Transverse colon (tissue), 4 donors: ENCODE results near the gene IFI27.

Experiments
- EP300 ChIP-seq: sonication (generic); formaldehyde crosslinking; IDR thresholded peaks from one replicate; pipeline ENCODE4 v1.6.1; 2017; ENCODE audit warnings: antibody characterized with exemption, low read depth
- POLR2A ChIP-seq: fragments of 450-650 bp; IDR thresholded peaks from one replicate; pipeline ENCODE4 v1.6.1; 2016; ENCODE audit warnings: antibody characterized with exemption, mild to moderate bottlenecking, moderate library complexity
- POLR2AphosphoS5 ChIP-seq, 3 donors: sonication (generic); formaldehyde crosslinking; IDR thresholded peaks; one replicate each; pipeline ENCODE4 v1.6.1; 2016; ENCODE audit warnings: antibody characterized with exemption in 3 of 3
- TF ChIP-seq, protein P1 (sequence below), 5 experiments: fragments of 200-600 bp in 3 of 5; fragments of 450-650 bp in 2 of 5; sonication (generic) in 3 of 5; IDR thresholded peaks; 1 replicate in 2 of 5; 2 replicates in 3 of 5; pipeline ENCODE4 v1.5.1; 2016 to 2017; ENCODE audit warnings: antibody characterized with exemption in 5 of 5, inconsistent platforms in 3 of 5, mild to moderate bottlenecking in 2 of 5, moderate library complexity in 1 of 5

DNA sequence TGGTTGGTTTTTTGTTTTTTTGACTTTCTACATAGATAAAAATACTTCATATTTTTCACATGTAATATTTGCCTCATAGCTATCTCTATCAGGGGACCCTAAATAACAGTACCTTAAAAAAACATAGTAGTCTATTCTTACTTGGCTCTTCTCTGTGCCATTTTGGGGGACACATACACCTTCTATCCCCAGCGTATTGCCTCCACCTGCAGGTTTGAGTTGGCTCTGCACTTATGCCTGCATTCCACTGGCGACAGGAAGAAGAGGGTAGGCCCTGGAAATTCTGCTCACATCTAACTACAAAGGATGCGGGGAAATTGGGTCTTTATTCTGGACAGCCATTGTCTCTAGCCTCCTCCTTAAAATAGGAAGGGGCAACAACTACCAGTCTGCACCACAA, 32.7 kb downstream of the IFI27 start:
- TF ChIP-seq, protein P1, sequence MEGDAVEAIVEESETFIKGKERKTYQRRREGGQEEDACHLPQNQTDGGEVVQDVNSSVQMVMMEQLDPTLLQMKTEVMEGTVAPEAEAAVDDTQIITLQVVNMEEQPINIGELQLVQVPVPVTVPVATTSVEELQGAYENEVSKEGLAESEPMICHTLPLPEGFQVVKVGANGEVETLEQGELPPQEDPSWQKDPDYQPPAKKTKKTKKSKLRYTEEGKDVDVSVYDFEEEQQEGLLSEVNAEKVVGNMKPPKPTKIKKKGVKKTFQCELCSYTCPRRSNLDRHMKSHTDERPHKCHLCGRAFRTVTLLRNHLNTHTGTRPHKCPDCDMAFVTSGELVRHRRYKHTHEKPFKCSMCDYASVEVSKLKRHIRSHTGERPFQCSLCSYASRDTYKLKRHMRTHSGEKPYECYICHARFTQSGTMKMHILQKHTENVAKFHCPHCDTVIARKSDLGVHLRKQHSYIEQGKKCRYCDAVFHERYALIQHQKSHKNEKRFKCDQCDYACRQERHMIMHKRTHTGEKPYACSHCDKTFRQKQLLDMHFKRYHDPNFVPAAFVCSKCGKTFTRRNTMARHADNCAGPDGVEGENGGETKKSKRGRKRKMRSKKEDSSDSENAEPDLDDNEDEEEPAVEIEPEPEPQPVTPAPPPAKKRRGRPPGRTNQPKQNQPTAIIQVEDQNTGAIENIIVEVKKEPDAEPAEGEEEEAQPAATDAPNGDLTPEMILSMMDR (IDR thresholded peaks at IDR 0.05), result no peak
- TF ChIP-seq EP300 (no peak), POLR2AphosphoS5 (IDR thresholded peaks at IDR 0.05) (no peak), POLR2A (no peak)
